Endothelial cell of umbilical vein (primary cell): ENCODE data around the gene MASP2. TPM values are rescaled to one million over a fixed set of nuclear protein-coding genes. Genes with fewer than 3 reads are reported as not detected.

Source experiments
- BruUV-seq: library from RNA; stranded (reverse); fragments of 400-500 nt; replicated peaks from 2 replicates; lab custom pipeline; 2021; lab: Mats Ljungman, UMichigan
- CTCF ChIA-PET: fragments of 300-600, 350-600 bp; sonication (Branson Sonifier 250); formaldehyde crosslinking; loops from one replicate; lab custom pipeline; 2021; ENCODE audit warnings: antibody characterized with exemption, inconsistent platforms; lab: Charles Lee
- POLR2A ChIA-PET: fragments of 300-600, 350-600 bp; sonication (Branson Sonifier 250); formaldehyde crosslinking; loops from one replicate; lab custom pipeline; 2021; ENCODE audit warnings: antibody characterized with exemption, inconsistent platforms; lab: Charles Lee
- DNase-seq: peaks from one replicate; pipeline ENCODE4 v3.0.0-alpha.2; 2011; ENCODE audit warnings: low read depth, low spot score
- FAIRE-seq: peaks from 2 replicates; lab custom pipeline; 2011; peaks lifted over from hg19 to GRCh38; lab: Jason Lieb, UNC
- H2AFZ ChIP-seq: 2 replicates; pipeline ENCODE4 v1.6.0; 2012; ENCODE audit warnings: low read depth, low read length, control low read depth, inconsistent platforms
- H3K27ac ChIP-seq: 2 replicates; pipeline ENCODE4 v1.5.1; 2011; ENCODE audit warnings: low read depth, mild to moderate bottlenecking, control low read depth, low read length, moderate library complexity; ENCODE audit not compliant: insufficient read depth
- H3K27me3 ChIP-seq, 2 experiments: 2 replicates each; pipeline versions ENCODE4 v1.6.0 to v1.6.1; 2011; ENCODE audit warnings: low read length in 2 of 2, mixed read lengths in 1 of 2; ENCODE audit not compliant: control insufficient read depth in 2 of 2, insufficient read depth in 2 of 2
- H3K36me3 ChIP-seq, 2 experiments: 2 replicates in 1 of 2; 3 replicates in 1 of 2; pipeline ENCODE4 v1.5.1; 2011; ENCODE audit warnings: low read length in 2 of 2, mild to moderate bottlenecking in 1 of 2, moderate library complexity in 1 of 2; ENCODE audit not compliant: control insufficient read depth in 2 of 2, insufficient read depth in 2 of 2; ENCODE audit errors: extremely low read depth in 1 of 2
- H3K4me1 ChIP-seq: 3 replicates; pipeline ENCODE4 v1.5.1; 2011; ENCODE audit warnings: mild to moderate bottlenecking, low read length; ENCODE audit not compliant: control insufficient read depth, insufficient read depth; ENCODE audit errors: extremely low read depth
- H3K4me2 ChIP-seq: 2 replicates; pipeline ENCODE4 v1.6.1; 2011; ENCODE audit warnings: low read length, control low read depth, mixed read lengths; ENCODE audit not compliant: insufficient read depth
- H3K4me3 ChIP-seq, 3 experiments: fragments of 200-600 bp in 1 of 3; sonication (generic), shearing (Covaris generic) in 1 of 3; replicated peaks in 1 of 3; 2 replicates each; pipeline ENCODE4 v1.5.1; 2011 to 2016; ENCODE audit warnings: control low read depth in 3 of 3, low read length in 3 of 3, mild to moderate bottlenecking in 2 of 3, inconsistent platforms in 1 of 3, low read depth in 1 of 3, moderate library complexity in 1 of 3; ENCODE audit not compliant: insufficient read depth in 1 of 3
- H3K79me2 ChIP-seq: 2 replicates; pipeline ENCODE4 v1.6.0; 2012; ENCODE audit warnings: low read length, inconsistent platforms; ENCODE audit not compliant: control insufficient read depth, insufficient read depth
- H3K9ac ChIP-seq: replicated peaks from 2 replicates; pipeline ENCODE3; 2011; ENCODE audit warnings: low read length, control low read depth; ENCODE audit not compliant: insufficient read depth; ENCODE audit errors: extremely low read depth
- H3K9me1 ChIP-seq: replicated peaks from 3 replicates; pipeline ENCODE4 v1.6.0; 2011; ENCODE audit warnings: mild to moderate bottlenecking, low read length; ENCODE audit not compliant: control insufficient read depth, insufficient read depth; ENCODE audit errors: extremely low read depth
- H3K9me3 ChIP-seq: replicated peaks from 2 replicates; pipeline ENCODE4 v1.5.1; 2012; ENCODE audit warnings: low read length, inconsistent platforms; ENCODE audit not compliant: control insufficient read depth, insufficient read depth
- H4K20me1 ChIP-seq: replicated peaks from 2 replicates; pipeline ENCODE3; 2011; ENCODE audit warnings: mild to moderate bottlenecking, low read length; ENCODE audit not compliant: control insufficient read depth, insufficient read depth; ENCODE audit errors: extremely low read depth
- CTCF ChIP-seq, 2 donors: IDR thresholded peaks; 1 replicate in 1 of 2; 2 replicates in 1 of 2; pipeline ENCODE4 v1.5.1; 2011; ENCODE audit warnings: low read length in 2 of 2, mild to moderate bottlenecking in 2 of 2, moderate library complexity in 2 of 2, control low read depth in 1 of 2, inconsistent platforms in 1 of 2, low read depth in 1 of 2; ENCODE audit not compliant: insufficient read depth in 1 of 2; ENCODE audit errors: extremely low read depth in 1 of 2
- EZH2 ChIP-seq: IDR thresholded peaks from 2 replicates; pipeline ENCODE4 v1.6.1; 2012; ENCODE audit warnings: borderline replicate concordance, low read depth, mild to moderate bottlenecking, moderate library complexity, low read length, inconsistent platforms; ENCODE audit not compliant: severe bottlenecking
- FOS ChIP-seq: IDR thresholded peaks from 2 replicates; pipeline ENCODE4 v1.6.1; 2011; ENCODE audit warnings: mild to moderate bottlenecking, low read length, moderate library complexity, borderline replicate concordance; ENCODE audit not compliant: insufficient read depth
- GATA2 ChIP-seq: IDR thresholded peaks from 2 replicates; pipeline ENCODE4 v1.7.0; 2011; ENCODE audit warnings: low read depth, mild to moderate bottlenecking, moderate library complexity, mixed read lengths, low read length; ENCODE audit not compliant: insufficient read length, insufficient read depth
- JUN ChIP-seq: IDR thresholded peaks from 2 replicates; pipeline ENCODE4 v1.6.1; 2011; ENCODE audit warnings: borderline replicate concordance, low read depth; ENCODE audit not compliant: insufficient read length, insufficient read depth
- MYC ChIP-seq: IDR thresholded peaks from one replicate; pipeline ENCODE4 v1.6.1; 2011; ENCODE audit warnings: mild to moderate bottlenecking, low read depth, low read length
- POLR2A ChIP-seq: IDR thresholded peaks from 2 replicates; pipeline ENCODE4 v1.6.1; 2012; ENCODE audit warnings: low read depth, mild to moderate bottlenecking, control low read depth, low read length
- POLR2AphosphoS5 ChIP-seq: IDR thresholded peaks from 2 replicates; pipeline ENCODE4 v1.6.1; 2012; ENCODE audit warnings: low read depth, mild to moderate bottlenecking, control low read depth, low read length, moderate library complexity; ENCODE audit not compliant: insufficient read depth
- dilution Hi-C: fragments of 300-500 bp; cut with MboI; formaldehyde crosslinking; loops from one replicate; pipeline ENCODE4 v1.15.0; 2019; ENCODE audit warnings: low sequenced_read_pairs; ENCODE audit not compliant: extremely low pct_ligation_motif_present
- intact Hi-C: fragments of 100-400 bp; cut with micrococcal nuclease; formaldehyde crosslinking; loops from one replicate; pipeline ENCODE4 v1.10.0; 2022
- polyA plus RNA-seq, 4 experiments: library from polyadenylated mRNA; depleted of rRNA in 3 of 4; stranded (reverse) in 3 of 4; unstranded in 1 of 4; fragments of >200 nt; gene quantifications; 2 replicates each; pipeline versions ENCODE4 v1.2.1 to v1.2.3, GENCODE V29; 2011 to 2012; ENCODE audit warnings: missing spikeins in 1 of 4
- total RNA-seq: library from RNA; stranded (reverse); gene quantifications from 2 replicates; pipeline ENCODE4 v1.2.3, GENCODE V29; 2021
- TF ChIP-seq, protein P1 (sequence below): IDR thresholded peaks from 2 replicates; pipeline ENCODE4 v1.6.1; 2011; ENCODE audit not compliant: insufficient read depth, insufficient read length

Gene MASP2
- total and polyA plus RNA-seq, 2 donors (not counting 3 experiments of a cell fraction or from before 2014, with no cell fraction given), result 0.53 TPM; not detected in 1

- no peak overlapping the region for H2AFZ ChIP-seq
- DNase-seq (no peak), FAIRE-seq (no peak)
- no peak overlapping the region for H3K9ac ChIP-seq
- H3K36me3 ChIP-seq, result no peaks in the 10 kb centered on the region
- dilution Hi-C loops, result no loop called here
- H4K20me1 ChIP-seq, result no peaks in the 10 kb centered on the region
- no TSS peak for BruUV-seq
- H3K4me1 ChIP-seq, result no peaks in the 10 kb centered on the region
- H3K9me3 ChIP-seq, result no peaks in the 10 kb centered on the region
- no peak overlapping the region for H3K27ac ChIP-seq
- H3K4me2 ChIP-seq, result no peak overlapping the region
- no peak overlapping the region for H3K4me3 ChIP-seq
- CTCF ChIA-PET, result interaction anchor here (1.0 to 8.5 kb wide), 2 partner anchors 9 to 599 kb away, joined by 4 to 77 read pairs; no protein-coding TSS in a partner anchor
- H3K79me2 ChIP-seq, result no peaks in the 10 kb centered on the region
- H3K27me3 ChIP-seq, result no peaks in the 10 kb centered on the region
- intact Hi-C loops, result no loop called here
- TF ChIP-seq POLR2AphosphoS5 (no peak), FOS (no peak), POLR2A (no peak), CTCF (IDR thresholded peaks at IDR 0.05; ENCODE audit: extremely low read depth in 1 of 2, insufficient read depth in 1 of 2, low read depth in 1 of 2, low read length in 2 of 2) (no peak), JUN (no peak), EZH2 (no peak), MYC (no peak), GATA2 (no peak)
- TF ChIP-seq, protein P1, sequence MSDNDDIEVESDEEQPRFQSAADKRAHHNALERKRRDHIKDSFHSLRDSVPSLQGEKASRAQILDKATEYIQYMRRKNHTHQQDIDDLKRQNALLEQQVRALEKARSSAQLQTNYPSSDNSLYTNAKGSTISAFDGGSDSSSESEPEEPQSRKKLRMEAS, result no peak
- H3K9me1 ChIP-seq, result no peaks in the 10 kb centered on the region
- POLR2A ChIA-PET, result no interaction called here
Measured at GRCh38 chr1:11046270-11046566, 821 bp downstream of the MASP2 start.
